NCI-H345 treated with DMSO at 0.1 percent for 48 hours (cell line): ENCODE results near the gene CACNG8.
"Not testable (repeated sequence)": the region's sequence is repeated elsewhere in the genome, so short reads cannot be mapped to it uniquely, and the experiment has no call there.

Experiments
- DNase-seq: peaks from one replicate; lab custom pipeline; 2025; ENCODE audit not compliant: unreplicated experiment; lab: John Stamatoyannopoulos, UW

Gene CACNG8

GRCh38 chr19:53962887-53963431 lies at the start of gene CACNG8:
Gene CACNG8, plus strand, starts transcription at chr19:53962937.
- no peak for DNase-seq

DNA sequence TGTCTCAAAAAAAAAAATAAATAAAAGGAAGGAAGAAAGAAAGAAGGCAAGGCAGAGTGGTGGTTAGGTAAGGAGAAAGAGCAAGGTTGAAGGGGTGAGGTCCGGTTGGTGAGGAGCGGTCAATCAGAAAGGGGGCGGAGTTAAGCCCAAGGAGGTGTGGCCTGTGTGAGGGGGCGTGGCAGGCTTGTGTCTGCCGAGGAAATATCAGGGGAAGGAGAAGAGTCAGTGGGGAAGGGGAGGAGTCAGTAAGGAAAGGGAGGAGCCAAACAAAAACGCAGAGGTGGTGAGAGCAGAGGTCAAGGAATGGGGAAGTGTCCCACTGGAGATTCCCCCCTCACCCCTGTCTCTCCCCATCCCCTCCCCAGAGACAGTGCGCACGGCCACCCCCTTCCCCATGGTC lies 47.7 kb upstream of the CACNG8 start:
- DNase-seq = no peak

- no peak for DNase-seq
These were observed 46.7 kb upstream of the CACNG8 start for GRCh38 chr19:53916004-53916403.

DNA sequence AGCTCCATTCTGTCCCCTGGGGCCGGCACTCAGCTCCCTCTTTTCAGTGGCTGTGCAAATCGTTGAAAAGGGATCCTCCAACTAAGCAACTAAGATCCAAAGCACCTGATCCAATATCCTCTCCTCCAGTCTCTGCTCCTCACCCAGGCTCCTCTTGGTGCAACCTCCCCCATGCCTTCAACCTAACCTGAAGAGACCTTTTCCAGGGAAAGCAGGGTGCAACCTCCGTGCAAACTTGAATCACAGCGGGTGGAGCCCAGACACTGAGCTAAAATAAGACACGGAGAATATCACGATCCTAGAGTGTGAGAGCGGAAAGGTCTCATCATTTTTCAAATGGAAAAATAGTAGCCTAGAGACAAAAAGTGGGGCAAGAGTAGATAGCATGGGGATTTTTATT lies 45.4 kb upstream of the CACNG8 start:
- DNase-seq = no peak

DNA sequence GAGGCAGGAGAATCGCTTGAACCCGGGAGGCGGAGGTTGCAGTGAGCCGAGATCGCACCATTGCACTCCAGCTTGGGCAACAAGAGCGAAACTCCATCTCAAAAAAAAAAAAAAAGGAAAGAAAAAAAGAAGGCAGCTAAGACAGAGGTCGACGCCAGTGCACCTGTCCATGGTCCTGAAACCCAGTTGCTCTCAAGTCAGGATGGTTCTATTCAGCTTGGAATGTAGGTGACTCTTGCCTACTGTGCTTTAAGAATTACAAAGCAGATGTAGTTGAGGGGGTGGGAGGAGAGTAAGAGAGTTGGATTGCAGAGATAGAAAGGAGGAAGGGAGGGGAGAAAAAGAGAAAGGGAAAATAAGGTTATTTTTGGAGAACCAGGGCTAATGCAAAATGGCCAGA lies 35.0 kb upstream of the CACNG8 start:
- DNase-seq = no peak

- DNase-seq = no peak
These were observed 26.7 kb upstream of the CACNG8 start for GRCh38 chr19:53936029-53936428.

DNA sequence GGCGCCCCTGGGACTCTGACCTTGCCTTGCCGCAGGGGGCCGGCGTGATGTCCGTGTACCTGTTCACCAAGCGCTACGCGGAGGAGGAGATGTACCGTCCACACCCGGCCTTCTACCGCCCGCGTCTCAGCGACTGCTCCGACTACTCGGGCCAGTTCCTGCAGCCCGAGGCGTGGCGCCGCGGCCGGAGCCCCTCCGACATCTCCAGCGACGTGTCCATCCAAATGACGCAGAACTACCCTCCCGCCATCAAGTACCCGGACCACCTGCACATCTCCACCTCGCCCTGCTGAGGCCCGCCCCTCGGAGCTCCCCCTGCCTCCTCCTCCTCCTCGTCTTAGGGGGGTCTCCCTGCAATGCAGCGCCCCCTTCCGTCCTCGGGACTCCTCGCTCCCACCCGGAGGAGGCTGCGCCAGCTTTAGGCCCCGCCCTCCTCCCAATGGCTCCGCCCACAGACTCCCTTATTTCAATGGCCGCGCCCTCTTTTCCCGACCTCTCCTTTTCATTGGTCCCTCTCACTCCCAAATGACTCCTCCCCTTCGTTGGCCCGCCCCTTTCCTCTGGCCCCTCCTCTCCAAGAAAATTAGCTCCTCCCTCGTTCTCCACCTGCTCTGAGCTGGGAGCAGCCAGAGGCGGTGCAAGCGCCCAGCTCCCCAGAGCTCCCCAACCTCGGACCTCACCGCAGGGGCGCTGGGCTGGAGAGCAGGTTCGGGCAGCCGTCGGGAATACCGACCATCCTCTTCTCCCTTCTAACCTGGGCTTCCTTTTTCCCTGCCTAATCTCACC lies 20.5 kb upstream of the CACNG8 start:
- DNase-seq = no peak

DNA sequence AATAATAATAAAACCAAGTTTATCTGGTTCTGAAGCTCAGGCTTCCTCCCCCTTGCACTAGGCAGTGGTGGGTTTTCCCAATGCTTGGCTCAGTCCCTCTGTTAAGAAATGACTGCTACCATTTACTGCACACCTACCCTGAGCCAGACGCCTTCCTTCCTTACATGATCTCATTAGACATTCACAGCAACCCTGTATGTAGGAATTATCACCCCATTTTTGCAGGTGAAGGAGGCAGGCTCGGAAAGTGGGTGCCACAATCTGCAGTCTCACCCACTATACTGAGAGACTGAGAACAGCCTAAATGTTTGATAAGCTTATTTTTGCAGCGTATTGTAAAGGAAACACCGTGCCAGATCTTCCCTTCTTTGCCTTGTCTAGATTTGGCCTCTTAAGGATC lies 18.3 kb upstream of the CACNG8 start:
- no peak for DNase-seq

DNA sequence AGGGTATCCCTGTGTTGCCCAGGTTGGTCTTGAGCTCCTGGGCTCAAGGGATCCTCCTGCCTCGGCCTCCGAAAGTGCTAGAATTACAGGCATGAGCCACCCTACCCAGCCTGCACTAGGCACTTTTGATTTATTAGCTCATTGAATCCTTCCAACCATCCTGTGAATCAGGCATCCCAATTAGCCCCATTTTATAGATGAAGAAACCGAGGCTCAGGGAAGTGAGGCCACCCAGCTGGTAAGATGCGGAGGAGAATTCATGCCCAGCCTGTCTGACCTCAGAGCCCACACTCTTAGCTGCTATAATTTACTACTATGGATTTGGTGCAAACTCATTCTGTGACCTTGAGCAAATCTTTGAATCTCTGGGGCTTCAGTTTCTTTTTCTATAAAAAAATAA lies 17.8 kb upstream of the CACNG8 start:
- no peak for DNase-seq

DNA sequence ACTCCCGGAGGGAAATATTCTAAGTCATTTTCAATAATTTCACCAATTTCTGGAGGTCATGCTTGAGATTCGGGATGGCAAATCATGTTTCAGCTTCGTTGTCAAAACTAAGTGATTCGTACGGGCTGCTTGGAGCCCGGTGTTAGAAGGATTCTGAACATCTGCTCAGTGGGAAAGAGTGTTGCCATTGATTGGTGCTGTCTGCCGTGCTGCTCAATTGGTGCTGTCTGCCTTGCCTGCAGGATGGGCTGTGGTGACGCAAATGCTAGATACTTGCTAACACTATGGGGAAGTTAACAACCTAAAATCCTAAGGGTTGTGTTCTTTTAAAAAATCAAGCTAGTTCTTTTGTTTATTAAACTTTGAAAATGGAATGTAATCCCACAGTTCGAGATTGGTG lies 17.3 kb upstream of the CACNG8 start:
- no peak for DNase-seq

DNA sequence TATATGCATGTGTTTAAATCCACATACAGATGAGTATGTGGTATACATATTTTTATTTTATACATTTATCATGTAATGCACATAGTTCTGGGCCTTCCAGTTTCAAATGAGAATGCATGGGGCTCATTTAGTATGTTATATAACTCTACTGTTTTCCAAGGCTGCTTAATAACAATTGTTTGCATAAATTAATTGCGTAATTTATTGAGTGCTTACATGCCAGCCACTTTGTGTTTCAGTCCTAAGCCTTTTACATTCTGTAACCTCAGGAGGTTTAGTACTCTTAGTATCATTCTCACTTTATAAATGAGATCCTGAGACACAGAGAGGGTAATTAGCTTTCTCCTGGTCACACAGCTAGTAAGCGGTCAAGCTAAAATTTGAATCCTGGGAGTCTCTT lies 16.7 kb upstream of the CACNG8 start:
- no peak for DNase-seq

DNA sequence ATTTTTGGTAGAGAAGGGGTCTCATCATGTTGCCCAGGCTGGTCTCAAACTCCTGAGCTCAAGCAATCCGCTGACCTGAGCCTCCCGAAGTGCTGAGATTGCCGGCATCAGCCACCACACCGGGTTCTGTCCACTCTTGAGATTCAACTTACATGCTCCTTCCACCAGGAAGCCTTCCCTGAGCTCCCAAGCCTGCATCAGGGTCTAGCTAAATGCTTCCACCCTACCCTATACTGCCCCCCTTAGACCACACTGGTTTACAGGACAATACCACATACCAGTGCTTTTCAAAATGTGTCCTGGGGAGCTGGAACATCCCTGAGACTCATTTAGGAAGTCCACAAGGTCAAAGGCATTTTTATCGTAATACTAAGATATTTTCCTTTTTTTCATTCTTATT lies 15.1 kb upstream of the CACNG8 start:
- DNase-seq = no peak

GRCh38 chr19:53948611-53949010 lies 14.1 kb upstream of the CACNG8 start:
- DNase-seq = not testable (repeated sequence)

- no peak for DNase-seq
These were observed 11.3 kb upstream of the CACNG8 start for GRCh38 chr19:53951436-53951835.

DNA sequence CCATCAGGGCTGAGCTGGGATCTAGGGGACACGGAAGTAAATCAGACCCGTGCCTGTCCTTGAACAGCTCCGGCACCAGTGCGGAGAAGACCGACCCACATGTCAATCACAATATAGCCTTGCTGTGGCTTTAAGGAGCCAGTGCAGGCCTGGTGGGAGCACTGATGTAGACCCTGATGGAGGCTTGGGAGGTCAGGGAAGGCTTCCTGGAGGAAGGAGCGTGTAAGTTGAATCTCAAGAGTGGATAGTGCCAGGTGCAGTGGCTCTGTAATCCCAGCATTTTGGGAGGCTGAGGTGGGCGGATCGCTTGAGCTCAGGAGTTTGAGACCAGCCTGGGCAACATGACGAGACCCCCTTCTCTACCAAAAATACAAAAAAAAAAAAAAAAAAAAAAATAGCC lies 10.8 kb upstream of the CACNG8 start:
- no peak for DNase-seq

- DNase-seq = no peak
These were observed 9.4 kb upstream of the CACNG8 start for GRCh38 chr19:53953383-53953782.

DNA sequence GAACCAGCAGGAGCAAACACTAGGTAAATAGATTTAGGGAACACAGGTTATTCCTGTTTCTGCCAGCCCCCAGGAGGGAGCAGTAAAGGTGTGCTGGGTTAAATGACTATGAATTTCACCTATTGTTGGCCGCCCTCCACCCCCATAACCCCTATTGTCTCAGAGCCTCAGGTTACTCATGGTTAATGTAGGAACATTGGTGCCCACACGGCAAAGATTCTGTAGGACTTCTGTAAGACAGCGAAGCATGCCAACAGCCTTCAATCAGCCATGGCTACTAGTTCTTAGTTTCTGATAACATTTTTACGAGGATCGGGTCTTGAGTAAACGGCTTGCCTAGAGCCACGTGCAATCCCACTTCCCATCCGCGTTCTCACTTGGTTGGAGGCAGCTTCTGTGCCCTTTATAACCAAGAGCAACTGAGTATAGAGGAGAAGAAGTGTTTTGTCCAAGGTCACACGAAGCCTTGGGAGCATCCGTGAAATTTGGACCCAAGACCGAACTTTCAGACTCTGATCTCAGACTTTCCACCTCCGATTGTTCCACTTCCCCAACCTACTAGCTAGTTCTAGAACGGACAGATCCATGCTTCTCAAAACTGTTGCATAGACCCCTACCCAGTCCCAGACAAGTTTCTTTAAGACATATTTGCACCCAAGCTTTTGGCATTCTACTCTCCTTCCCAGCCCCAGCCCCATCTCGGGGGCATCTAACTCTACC lies 5.1 kb upstream of the CACNG8 start:
- no peak for DNase-seq

DNA sequence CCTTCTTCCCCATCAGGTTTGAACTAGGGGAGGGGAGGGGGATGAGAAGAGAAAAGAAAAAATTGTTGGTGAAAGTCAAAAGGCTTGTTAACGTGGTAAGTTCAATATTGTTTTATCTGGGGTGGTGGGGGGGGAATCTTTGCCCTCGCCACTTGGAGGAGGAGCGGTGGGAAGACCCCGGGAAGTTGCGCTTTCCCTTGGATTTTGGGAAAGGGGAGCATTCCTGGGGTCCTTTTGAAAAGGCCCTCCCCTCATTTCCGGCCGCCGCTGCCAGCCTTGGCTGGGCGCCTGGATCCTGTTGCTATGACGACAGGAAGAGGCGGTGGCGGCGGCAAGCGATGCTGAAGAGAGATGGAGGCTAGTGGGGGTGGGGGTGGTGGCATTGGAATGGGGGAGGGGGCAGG lies 4.6 kb upstream of the CACNG8 start:
- DNase-seq = no peak

DNA sequence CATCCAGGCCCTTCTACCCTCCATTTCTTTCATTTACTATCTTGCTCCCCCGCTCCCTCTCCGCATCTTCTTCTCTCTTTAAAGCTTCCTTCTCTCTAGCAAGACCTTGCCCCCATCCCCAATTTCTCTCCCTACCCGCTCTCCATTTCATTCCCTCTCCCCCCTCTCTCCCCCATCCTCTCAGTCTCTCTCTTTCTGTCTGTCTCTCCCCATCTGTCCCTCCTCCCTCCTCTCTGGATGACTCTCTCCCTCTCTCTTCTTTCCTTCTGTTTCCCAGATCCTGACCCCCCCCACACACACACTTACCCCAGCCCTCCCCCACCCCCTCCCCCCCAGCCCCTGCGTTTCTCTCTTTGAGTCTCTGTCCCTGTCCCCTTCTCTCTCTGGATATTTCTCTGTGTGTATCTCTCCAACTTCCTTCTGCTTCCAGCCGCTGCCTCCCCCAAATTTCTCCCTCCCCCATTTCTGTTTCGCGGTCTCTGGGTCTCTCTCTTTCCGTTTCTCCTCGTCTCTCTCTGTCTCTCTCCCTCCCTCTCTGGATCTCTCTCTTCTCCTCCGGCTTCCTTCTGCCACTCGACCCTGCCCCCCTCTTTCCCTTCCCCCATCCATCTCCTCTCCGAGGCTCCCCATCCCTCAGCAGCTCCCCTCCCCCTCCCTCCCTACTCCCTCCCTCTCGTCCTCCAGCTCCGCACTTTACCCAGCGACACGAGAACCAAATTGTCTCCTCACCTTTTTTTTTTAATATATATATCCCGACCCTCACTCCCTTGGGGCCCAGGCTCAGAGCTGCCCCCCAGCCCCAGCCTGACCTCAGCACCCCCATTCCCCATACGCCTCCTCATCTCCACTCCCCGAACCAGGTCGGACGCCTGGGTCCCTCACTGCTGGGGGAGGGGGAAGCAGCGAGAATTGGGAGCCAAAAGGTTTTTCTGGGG lies 3.6 kb upstream of the CACNG8 start:
- no peak for DNase-seq

- DNase-seq = no peak
These were observed 2.5 kb upstream of the CACNG8 start for GRCh38 chr19:53960187-53960586.

- no peak for DNase-seq
These were observed 1.9 kb upstream of the CACNG8 start for GRCh38 chr19:53960886-53961285.
